Measurements from ENCODE around the gene PSMD3.

- TF ChIP-seq POLR2A (IDR thresholded peaks at IDR 0.05; ENCODE audit: low read length) (no peak), GATA1 (IDR thresholded peaks at IDR 0.05; ENCODE audit: low read depth, low read length) (no peak)
These were observed 43.2 kb upstream of the PSMD3 start for GRCh38 chr17:39937447-39937846.
